ENCODE data around the gene SWI5.
A peak's percentile ranks its signal among the peaks of the same experiment; 100 is the strongest.
"Not testable (repeated sequence)": the region's sequence is repeated elsewhere in the genome, so short reads cannot be mapped to it uniquely, and the experiment has no call there.

Gene SWI5
- 5.1 to 10.8 (median 8.3) reads per million in 9 experiments for total RNA-seq

DNA sequence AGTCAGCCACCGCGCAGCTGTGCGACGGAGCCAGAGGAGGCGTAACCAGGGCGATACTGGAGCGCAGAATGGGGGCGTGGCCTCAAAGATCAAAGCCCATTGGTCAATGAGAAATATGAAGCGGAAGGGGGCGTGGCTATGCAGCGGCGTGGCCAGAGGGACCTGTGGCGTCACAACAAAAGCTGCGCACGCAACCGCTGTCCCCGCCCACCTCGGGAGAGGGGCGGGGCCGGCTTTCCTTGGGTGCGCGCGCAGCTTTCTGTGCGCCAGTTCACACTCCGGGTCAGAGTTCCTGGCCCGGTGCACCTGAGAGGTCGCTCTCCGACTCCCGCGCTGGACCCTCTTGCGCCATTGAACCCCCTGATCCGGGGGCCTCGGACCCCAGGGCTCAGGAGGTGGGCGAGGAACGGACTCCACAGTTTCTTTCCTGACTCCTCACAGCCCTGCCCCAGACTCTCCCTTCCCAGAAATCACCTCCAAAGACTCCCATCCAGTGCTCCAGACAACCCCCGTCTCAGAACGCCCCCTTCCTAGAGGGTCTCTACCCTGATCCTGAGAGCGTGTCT lies at the start of gene SWI5:
SWI5 (plus strand) TSS at position 269 of the 566 bp plus-strand sequence.
- Mint-ChIP-seq H3K27ac (peak within 1 kb of the TSS; percentile 98 to 99), H3K27me3 (no peaks in the 10 kb centered on the region), H3K36me3 (ENCODE audit: insufficient read depth) (peaks cover 38% of the 10 kb centered on the region), H3K4me1 (ENCODE audit: low read depth in 2 of 2) (peaks cover 22 to 29% of the 10 kb centered on the region in 2 donors), H3K9me3 (no peaks in the 10 kb centered on the region), H3K4me3 (peak within 1 kb of the TSS; percentile 95 to 98)
- ATAC-seq (replicated peaks): peak; percentile 96
- DNase-seq: peak; percentile 99 to 100 (median 100)

DNA sequence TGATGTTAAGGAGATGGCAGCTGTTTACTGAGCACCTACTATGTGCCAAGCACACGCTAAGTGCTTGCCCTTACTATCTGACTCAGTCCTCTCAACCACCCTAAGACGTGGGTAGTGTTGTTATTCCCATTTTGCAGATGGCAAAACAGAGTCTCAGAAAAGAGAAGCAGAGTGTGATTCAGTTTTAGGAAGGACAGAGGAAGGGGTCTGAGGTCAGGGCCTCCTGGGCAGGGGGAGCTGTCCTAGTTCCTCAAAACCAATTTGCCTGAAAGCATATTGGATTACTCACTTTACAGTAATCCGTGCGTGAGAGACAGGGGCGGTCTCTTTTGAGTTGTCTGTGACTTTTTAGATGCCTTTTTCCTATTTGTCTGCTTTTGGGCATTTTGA lies 49.7 kb upstream of the SWI5 start:
- Mint-ChIP-seq H3K27me3 (peaks cover 0 to 21% of the 10 kb centered on the region in 2 donors), H3K4me3 (no peak overlapping the region), H3K4me1 (ENCODE audit: low read depth in 2 of 2) (no peaks in the 10 kb centered on the region), H3K27ac (no peak overlapping the region), H3K36me3 (ENCODE audit: insufficient read depth) (no peaks in the 10 kb centered on the region), H3K9me3 (no peaks in the 10 kb centered on the region)
- no peak for DNase-seq
- no peak for ATAC-seq (replicated peaks)

DNA sequence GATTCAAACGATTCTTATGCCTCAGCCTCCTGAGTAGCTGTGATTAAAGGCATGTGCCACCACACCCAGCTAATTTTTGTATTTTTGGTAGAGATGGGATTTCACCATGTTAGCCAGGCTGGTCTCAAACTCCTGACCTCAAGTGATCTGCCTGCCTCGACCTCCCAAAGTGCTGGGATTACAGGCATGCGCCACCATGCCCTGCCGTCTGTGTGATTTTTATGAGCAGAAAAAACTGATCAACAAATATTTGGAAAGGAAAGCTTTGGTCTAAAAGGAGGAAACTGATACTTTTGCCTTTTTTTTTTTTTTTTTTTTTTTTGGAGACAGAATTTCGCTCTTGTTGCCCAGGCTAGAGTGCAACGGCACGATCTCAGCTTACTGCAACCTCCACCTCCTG lies 45.2 kb upstream of the SWI5 start:
- H3K27me3 Mint-ChIP-seq: peaks cover 12 to 14% of the 10 kb centered on the region in 2 donors
- ATAC-seq (replicated peaks); DNase-seq; H3K4me3 Mint-ChIP-seq; H3K9me3 Mint-ChIP-seq; H3K4me1 Mint-ChIP-seq (ENCODE audit: low read depth in 2 of 2); H3K27ac Mint-ChIP-seq; H3K36me3 Mint-ChIP-seq (ENCODE audit: insufficient read depth): not testable (repeated sequence)

DNA sequence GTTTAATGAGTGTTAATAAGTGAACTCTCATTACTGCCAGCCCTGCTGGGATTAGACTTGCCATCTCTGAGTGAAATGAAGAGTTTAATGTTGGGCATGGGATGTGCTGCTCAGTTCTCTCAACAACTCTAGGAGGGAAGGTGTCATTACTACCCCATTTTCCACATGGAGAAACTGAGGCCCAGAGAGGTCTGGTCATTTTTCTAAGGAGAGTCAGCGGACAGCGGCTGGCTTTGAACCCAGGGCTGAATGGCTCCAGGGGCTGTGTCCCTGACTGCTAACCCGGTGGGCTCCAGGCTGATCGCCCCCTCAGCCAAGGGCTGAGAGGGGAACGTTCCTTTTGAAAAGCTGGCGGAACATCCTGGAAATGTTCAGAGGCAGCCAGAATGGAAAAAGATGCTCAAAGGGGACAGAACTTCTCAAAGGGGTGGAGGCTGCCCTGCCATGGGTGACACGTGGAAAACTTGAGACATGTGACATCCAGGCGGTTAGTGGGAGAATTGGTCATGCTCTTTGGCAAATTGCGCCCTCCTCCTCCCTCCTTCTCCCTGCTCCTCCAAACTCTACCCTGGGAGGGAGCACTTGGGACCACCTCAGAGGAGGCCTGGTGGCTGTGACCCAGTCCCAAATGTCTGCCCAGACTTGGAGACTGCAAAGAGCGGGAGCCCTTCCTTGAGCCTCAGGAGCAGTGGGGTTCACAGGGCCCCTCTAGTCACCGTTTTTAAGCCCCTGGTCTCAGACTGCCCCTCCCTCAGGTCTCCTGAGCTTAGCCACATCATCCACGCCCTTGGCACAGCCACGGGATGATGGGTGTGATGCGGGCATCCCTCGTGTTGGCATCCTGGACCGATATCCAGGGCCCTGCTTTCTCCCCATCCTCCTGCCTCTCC lies 44.2 kb upstream of the SWI5 start:
- Mint-ChIP-seq H3K9me3 (no peaks in the 10 kb centered on the region), H3K4me1 (ENCODE audit: low read depth in 2 of 2) (no peaks in the 10 kb centered on the region), H3K36me3 (ENCODE audit: insufficient read depth) (no peaks in the 10 kb centered on the region), H3K4me3 (no peak overlapping the region), H3K27ac (no peak overlapping the region), H3K27me3 (peaks cover 8 to 17% of the 10 kb centered on the region in 2 donors)
- no peak for DNase-seq
- no peak for ATAC-seq (replicated peaks)

DNA sequence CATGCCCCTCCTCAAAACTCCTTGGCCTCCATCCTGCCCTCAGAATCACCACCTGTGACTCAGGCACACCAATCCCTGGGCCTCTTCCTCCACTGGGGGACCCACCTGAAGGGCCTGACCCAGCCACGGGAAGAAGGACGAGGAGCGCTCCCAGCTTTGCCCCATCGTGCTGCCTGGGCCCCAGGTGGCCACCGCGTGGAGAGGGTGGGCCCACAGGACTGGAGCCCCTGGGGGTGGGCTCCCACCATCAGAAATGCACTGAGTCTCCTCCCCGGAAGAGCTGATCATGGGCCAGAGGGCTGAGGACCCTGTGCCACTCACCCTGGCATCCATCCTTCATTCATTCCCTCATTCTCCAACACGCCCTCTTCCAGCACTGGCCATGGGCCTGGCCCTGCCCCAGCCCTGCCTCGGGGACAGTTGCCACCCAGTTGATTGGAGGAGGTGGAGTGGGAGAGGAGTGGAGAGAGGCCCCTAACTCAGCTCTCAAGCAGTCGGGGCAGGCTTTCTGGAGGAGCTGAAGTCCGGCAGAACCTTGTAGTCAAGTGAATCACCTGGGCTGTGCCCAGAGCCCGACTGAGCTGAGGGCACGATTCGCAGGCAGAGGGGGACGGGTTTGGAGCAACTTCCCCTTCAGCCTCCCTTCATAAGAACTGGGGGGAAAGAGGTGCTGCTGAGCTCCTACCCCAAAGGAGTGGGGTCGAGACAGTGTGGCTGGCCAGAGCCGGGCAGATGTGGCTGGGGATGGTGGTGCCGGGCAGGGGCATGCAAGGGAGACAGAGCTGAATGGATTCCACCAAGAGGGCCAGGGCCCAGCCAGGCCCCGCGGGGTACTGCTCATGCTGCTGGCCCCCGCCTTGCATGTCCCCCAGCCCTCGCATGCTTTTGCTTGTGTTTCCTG lies 43.3 kb upstream of the SWI5 start:
- DNase-seq: no peak
- no peak for ATAC-seq (replicated peaks)
- H3K9me3 Mint-ChIP-seq: no peaks in the 10 kb centered on the region
- H3K4me1 Mint-ChIP-seq (ENCODE audit: low read depth in 2 of 2): no peaks in the 10 kb centered on the region
- no peaks in the 10 kb centered on the region for H3K36me3 Mint-ChIP-seq (ENCODE audit: insufficient read depth)
- H3K27ac Mint-ChIP-seq: no peak overlapping the region
- H3K4me3 Mint-ChIP-seq: no peak overlapping the region
- H3K27me3 Mint-ChIP-seq: peaks cover 8 to 17% of the 10 kb centered on the region in 2 donors

DNA sequence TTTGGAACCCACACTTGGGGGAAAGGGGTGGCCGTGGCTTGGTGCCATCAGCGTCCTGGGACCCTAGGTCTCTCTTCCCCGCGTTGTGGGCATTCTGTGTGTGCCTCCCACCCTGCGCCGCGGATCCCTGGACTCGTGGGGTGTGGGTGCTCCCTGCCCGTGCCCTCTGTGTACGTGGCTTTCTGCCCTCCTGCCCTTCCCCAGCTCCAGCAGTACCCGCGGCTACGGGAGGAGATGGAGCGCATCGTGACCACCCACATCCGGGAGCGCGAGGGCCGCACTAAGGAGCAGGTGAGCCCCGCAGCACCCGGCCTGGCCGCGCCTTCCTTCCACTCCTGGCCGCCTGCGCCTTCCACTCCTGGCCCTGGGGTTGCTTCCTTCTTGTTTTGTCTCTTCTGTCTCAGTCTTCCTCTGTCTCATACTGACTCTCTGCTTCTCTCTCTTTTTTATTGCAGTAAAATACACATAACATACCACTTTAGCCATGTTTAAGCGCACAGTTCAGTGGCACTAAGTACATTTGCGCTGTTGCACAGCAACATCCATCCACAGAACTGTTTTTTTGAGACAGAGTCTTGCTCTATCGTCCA lies 42.2 kb upstream of the SWI5 start:
- ATAC-seq (replicated peaks): no peak
- no peaks in the 10 kb centered on the region for H3K4me1 Mint-ChIP-seq (ENCODE audit: low read depth in 2 of 2)
- no peak overlapping the region for H3K27ac Mint-ChIP-seq
- H3K4me3 Mint-ChIP-seq: no peak overlapping the region
- H3K9me3 Mint-ChIP-seq: no peaks in the 10 kb centered on the region
- DNase-seq: no peak
- H3K27me3 Mint-ChIP-seq: peaks cover 8 to 17% of the 10 kb centered on the region in 2 donors
- no peaks in the 10 kb centered on the region for H3K36me3 Mint-ChIP-seq (ENCODE audit: insufficient read depth)

DNA sequence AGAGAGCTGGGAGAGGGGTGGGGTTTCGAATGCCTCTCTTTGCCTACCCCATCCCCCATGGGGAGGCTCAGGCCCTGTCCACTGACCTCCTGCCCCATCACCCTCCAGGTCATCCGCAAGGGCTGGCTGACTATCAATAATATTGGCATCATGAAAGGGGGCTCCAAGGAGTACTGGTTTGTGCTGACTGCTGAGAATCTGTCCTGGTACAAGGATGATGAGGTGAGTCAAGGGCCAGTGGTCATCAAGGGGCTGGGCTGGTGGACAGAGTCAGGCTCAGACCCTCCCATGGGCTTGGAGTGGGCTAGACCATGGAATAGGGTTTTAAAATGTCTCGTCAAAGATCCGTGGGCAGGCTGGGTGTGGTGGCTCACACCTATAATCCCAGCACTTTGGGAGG lies 34.0 kb upstream of the SWI5 start:
- H3K9me3 Mint-ChIP-seq: no peaks in the 10 kb centered on the region
- no peaks in the 10 kb centered on the region for H3K36me3 Mint-ChIP-seq (ENCODE audit: insufficient read depth)

DNA sequence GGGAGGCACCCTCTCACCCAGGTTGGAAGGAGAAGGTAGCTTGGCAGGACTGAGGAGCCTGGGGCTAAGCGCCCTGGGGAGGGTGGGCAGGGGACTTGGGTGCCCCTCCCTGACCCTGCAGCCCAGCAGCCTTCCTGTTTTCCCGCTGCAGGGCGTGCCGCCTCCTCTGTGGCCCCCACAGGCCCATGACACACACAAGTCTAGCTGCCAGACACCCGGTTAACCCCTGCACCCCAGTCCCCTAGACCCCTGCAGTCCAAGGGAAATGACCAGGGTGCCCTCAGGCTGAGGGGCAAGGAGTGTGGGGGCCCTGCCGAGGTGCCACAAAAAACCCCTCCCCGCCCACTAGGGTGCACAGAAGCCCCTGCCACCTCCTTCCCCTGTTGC lies 33.3 kb upstream of the SWI5 start:
- peaks cover 12 to 31% of the 10 kb centered on the region in 2 donors for H3K27me3 Mint-ChIP-seq
- ATAC-seq (replicated peaks): no peak
- DNase-seq: no peak

More for the DNA sequence above, 34.0 kb upstream of the SWI5 start:
- Mint-ChIP-seq H3K27ac (no peak overlapping the region), H3K4me1 (ENCODE audit: low read depth in 2 of 2) (peaks cover 0 to 10% of the 10 kb centered on the region in 2 donors), H3K27me3 (peaks cover 12 to 31% of the 10 kb centered on the region in 2 donors), H3K4me3 (no peak overlapping the region)
- no peak for DNase-seq
- ATAC-seq (replicated peaks): no peak

DNA sequence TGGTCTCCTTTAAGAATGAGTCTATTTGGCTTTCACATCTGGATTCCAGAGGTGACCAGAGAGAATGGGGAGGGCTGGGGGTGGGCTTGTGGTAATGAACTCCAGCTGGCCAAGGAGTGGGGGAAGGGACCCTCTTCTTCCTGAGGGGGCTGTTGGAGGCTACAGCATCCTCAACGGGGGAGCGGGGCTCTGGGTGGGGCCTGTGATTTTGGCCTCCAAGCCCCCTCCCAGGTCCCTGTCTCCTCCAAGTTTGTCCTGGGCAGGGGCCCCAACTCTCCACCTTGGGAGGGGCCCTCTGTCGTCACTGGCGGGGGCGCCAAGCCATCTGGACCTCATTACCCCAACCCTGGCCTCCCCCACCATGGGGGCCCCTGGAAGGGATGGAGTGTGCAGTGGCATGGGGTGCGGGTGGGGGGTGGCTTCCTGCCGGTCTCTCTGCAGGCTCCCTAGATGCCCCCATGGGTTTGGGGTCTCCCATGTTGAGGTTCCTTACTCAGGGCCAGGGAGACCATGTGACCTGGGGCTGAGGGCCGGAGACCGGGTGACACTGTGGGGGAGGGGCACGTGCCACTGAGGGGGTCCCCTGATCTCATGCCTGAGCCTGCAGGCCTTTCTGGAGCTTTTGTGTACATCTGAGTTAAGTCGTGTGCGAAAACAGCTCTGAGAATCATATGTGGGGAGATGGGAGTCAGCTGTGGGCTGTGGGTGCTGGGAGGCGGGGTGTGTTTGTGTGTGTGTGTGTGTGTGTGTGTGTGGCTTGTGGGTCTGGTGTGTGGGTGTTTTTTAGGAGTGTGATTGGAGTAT lies 32.7 kb upstream of the SWI5 start:
- Mint-ChIP-seq H3K27ac (no peak overlapping the region), H3K4me1 (ENCODE audit: low read depth in 2 of 2) (peaks cover 0 to 10% of the 10 kb centered on the region in 2 donors), H3K4me3 (no peak overlapping the region), H3K36me3 (ENCODE audit: insufficient read depth) (no peaks in the 10 kb centered on the region), H3K27me3 (peaks cover 12 to 31% of the 10 kb centered on the region in 2 donors), H3K9me3 (no peaks in the 10 kb centered on the region)
- ATAC-seq (replicated peaks) (no peak), DNase-seq (no peak)

More for the DNA sequence above, 33.3 kb upstream of the SWI5 start:
- no peaks in the 10 kb centered on the region for H3K36me3 Mint-ChIP-seq (ENCODE audit: insufficient read depth)
- no peak overlapping the region for H3K27ac Mint-ChIP-seq
- peaks cover 0 to 10% of the 10 kb centered on the region in 2 donors for H3K4me1 Mint-ChIP-seq (ENCODE audit: low read depth in 2 of 2)
- H3K9me3 Mint-ChIP-seq: no peaks in the 10 kb centered on the region
- H3K4me3 Mint-ChIP-seq: no peak overlapping the region

DNA sequence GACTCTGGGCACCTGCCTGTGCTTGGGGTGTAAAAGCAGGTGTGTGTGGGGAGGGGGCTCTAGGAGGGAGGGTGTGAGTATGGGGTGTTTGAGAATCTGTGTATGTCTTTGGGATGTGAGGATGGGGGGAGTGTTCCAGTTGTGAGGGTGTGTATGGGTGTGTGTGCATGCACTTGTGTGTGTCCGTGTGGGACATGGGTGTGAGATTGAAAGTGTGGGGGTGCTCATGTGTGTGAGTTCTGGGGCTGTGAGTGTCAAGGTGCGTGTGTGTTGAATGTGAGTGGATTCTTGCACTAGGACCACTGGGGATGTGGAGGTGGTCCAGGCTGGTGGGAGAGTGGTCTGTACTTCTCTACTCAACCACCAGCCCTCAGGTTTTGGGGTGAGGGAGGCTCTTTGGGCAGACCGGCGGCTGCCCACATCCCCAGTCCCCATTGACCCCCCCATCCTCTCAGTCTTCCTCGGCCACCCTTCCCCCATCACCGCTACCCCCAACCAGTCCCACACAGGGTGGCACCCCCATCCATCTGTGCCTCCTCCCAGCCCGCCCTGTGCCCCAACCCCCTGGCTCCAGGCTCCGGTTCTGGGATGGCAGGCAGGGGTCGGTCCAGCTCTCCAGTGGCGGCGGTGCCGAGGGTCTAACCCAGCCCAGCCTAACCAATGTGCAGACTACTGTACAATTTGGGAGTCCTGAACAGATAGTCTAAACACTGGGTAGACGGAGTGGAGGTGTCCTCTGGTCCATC lies 31.8 kb upstream of the SWI5 start:
- ATAC-seq (replicated peaks) (no peak), DNase-seq (no peak)
- Mint-ChIP-seq H3K36me3 (ENCODE audit: insufficient read depth) (no peaks in the 10 kb centered on the region), H3K27ac (no peak overlapping the region), H3K27me3 (peaks cover 12 to 31% of the 10 kb centered on the region in 2 donors), H3K9me3 (no peaks in the 10 kb centered on the region), H3K4me3 (no peak overlapping the region), H3K4me1 (ENCODE audit: low read depth in 2 of 2) (peaks cover 0 to 10% of the 10 kb centered on the region in 2 donors)

DNA sequence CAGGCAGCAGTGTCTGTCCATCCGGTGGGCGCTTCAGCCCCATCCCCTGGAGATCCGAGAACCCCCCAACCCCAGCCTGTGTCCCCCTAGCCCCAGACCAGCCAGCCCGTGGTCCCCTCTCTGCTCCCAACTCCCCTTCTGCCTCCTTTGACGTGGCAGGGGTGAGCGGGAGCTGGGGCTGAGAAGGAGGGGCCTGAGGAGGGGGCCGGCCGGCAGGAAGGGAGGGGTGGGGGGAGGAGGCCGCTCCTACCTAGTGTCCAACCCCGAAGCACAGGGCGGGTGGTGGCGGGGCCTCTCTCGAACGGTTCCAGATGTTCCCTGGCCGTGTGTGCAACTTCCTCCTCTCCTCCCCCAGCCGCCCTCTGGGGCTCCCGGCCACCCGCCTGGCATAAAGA lies 31.2 kb upstream of the SWI5 start:
- H3K36me3 Mint-ChIP-seq (ENCODE audit: insufficient read depth): peaks cover 4% of the 10 kb centered on the region
- ATAC-seq (replicated peaks): no peak
- H3K9me3 Mint-ChIP-seq: no peaks in the 10 kb centered on the region
- no peak for DNase-seq
- no peak overlapping the region for H3K27ac Mint-ChIP-seq
- H3K27me3 Mint-ChIP-seq: peaks cover 12 to 31% of the 10 kb centered on the region in 2 donors
- peaks cover under 1 to 14% of the 10 kb centered on the region in 2 donors for H3K4me1 Mint-ChIP-seq (ENCODE audit: low read depth in 2 of 2)
- H3K4me3 Mint-ChIP-seq: no peak overlapping the region
